H1 (cell line): ENCODE results near the gene GABRE. TPM values are rescaled to one million over a fixed set of nuclear protein-coding genes. Genes with fewer than 3 reads are reported as not detected.

ENCODE experiments used
- CTCF ChIA-PET: fragments of 300-600 bp; sonication (Branson Sonifier 250); formaldehyde crosslinking; loops from one replicate; lab custom pipeline; 2021; ENCODE audit not compliant: partially characterized antibody; lab: Charles Lee
- POLR2A ChIA-PET: fragments of 300-600 bp; sonication (Branson Sonifier 250); formaldehyde crosslinking; loops from one replicate; lab custom pipeline; 2021; ENCODE audit warnings: inconsistent platforms; ENCODE audit not compliant: partially characterized antibody; lab: Charles Lee
- DNase-seq, 2 experiments: peaks; one replicate each; pipeline versions ENCODE4 v3.0.0 to v3.0.0-alpha.2; 2010 to 2022; ENCODE audit warnings: low spot score in 2 of 2, low read depth in 1 of 2, mixed read lengths in 1 of 2
- FAIRE-seq: peaks from 2 replicates; lab custom pipeline; 2011; peaks lifted over from hg19 to GRCh38; lab: Jason Lieb, UNC
- H2AFZ ChIP-seq: 2 replicates; pipeline ENCODE4 v1.8.1; 2012; ENCODE audit warnings: low read length, inconsistent platforms
- H2AK5ac ChIP-seq: 2 replicates; pipeline ENCODE4 v1.6.1; 2013; ENCODE audit warnings: low read depth, low read length
- H2BK120ac ChIP-seq: replicated peaks from 2 replicates; pipeline ENCODE3; 2013; ENCODE audit warnings: low read depth, low read length, inconsistent platforms
- H2BK12ac ChIP-seq: 2 replicates; pipeline ENCODE4 v1.6.1; 2013; ENCODE audit warnings: low read depth, low read length
- H2BK15ac ChIP-seq: 2 replicates; pipeline ENCODE4 v1.6.1; 2013; ENCODE audit warnings: low read length
- H2BK20ac ChIP-seq: 2 replicates; pipeline ENCODE4 v1.6.1; 2013; ENCODE audit warnings: low read length
- H2BK5ac ChIP-seq: 2 replicates; pipeline ENCODE4 v1.6.1; 2013; ENCODE audit warnings: low read depth, low read length
- H3K14ac ChIP-seq: 2 replicates; pipeline ENCODE4 v1.6.1; 2013; ENCODE audit warnings: inconsistent platforms; ENCODE audit not compliant: insufficient read length
- H3K18ac ChIP-seq: 2 replicates; pipeline ENCODE4 v1.6.1; 2013; ENCODE audit warnings: low read length; ENCODE audit errors: extremely low read depth
- H3K23ac ChIP-seq: 2 replicates; pipeline ENCODE4 v1.6.1; 2013; ENCODE audit warnings: inconsistent platforms; ENCODE audit not compliant: insufficient read length
- H3K23me2 ChIP-seq: 2 replicates; pipeline ENCODE4 v1.6.1; 2013; ENCODE audit warnings: low read depth, low read length
- H3K27ac ChIP-seq: 2 replicates; pipeline ENCODE4 v1.6.1; 2011; ENCODE audit warnings: low read depth, low read length, inconsistent platforms
- H3K27me3 ChIP-seq, 4 experiments: replicated peaks in 1 of 4; 1 replicate in 1 of 4; 2 replicates in 3 of 4; pipeline versions ENCODE4 v1.6.1 to v1.8.1; 2011 to 2013; ENCODE audit warnings: low read length in 3 of 4, mild to moderate bottlenecking in 3 of 4, inconsistent platforms in 2 of 4, mixed read lengths in 2 of 4, moderate library complexity in 1 of 4; ENCODE audit not compliant: control insufficient read depth in 3 of 4, insufficient read depth in 3 of 4; ENCODE audit errors: extremely low read depth in 1 of 4
- H3K36me3 ChIP-seq, 4 experiments: 2 replicates each; pipeline versions ENCODE4 v1.6.1 to v1.8.1; 2011 to 2013; ENCODE audit warnings: mild to moderate bottlenecking in 4 of 4, low read length in 3 of 4, moderate library complexity in 2 of 4, control low read depth in 1 of 4, inconsistent platforms in 1 of 4; ENCODE audit not compliant: insufficient read depth in 4 of 4, control insufficient read depth in 2 of 4
- H3K4ac ChIP-seq: replicated peaks from 2 replicates; pipeline ENCODE3; 2013; ENCODE audit warnings: low read length, low read depth, mixed read lengths, inconsistent platforms; ENCODE audit not compliant: insufficient read length
- H3K4me1 ChIP-seq, 4 experiments: replicated peaks in 1 of 4; 1 replicate in 1 of 4; 2 replicates in 3 of 4; pipeline versions ENCODE4 v1.6.1 to v1.8.1; 2011 to 2013; ENCODE audit warnings: low read length in 3 of 4, inconsistent platforms in 2 of 4, mixed read lengths in 1 of 4; ENCODE audit not compliant: insufficient read depth in 4 of 4, control insufficient read depth in 3 of 4
- H3K4me2 ChIP-seq, 2 experiments: 2 replicates each; pipeline versions ENCODE4 v1.6.1 to v1.8.1; 2011 to 2013; ENCODE audit warnings: low read depth in 2 of 2, low read length in 2 of 2, control low read depth in 1 of 2, inconsistent platforms in 1 of 2, mild to moderate bottlenecking in 1 of 2; ENCODE audit not compliant: insufficient read depth in 1 of 2
- H3K4me3 ChIP-seq, 4 experiments: fragments of 200-600, 300-600 bp in 1 of 4; sonication (generic), shearing (Covaris generic), sonication (Bioruptor Twin) in 1 of 4; 2 replicates each; pipeline versions ENCODE4 v1.5.1 to v1.8.1; 2011 to 2016; ENCODE audit warnings: low read length in 4 of 4, low read depth in 3 of 4, control low read depth in 2 of 4, inconsistent platforms in 2 of 4, mild to moderate bottlenecking in 2 of 4, mixed read lengths in 1 of 4, moderate library complexity in 1 of 4; ENCODE audit not compliant: insufficient read depth in 2 of 4; ENCODE audit errors: extremely low read depth in 1 of 4
- H3K56ac ChIP-seq: replicated peaks from 2 replicates; pipeline ENCODE3; 2013; ENCODE audit warnings: low read depth, mild to moderate bottlenecking, mixed read lengths, low read length, inconsistent platforms; ENCODE audit not compliant: insufficient read length
- H3K79me1 ChIP-seq: 2 replicates; pipeline ENCODE4 v1.6.1; 2013; ENCODE audit warnings: low read depth, low read length, control low read depth
- H3K79me2 ChIP-seq, 2 experiments: 2 replicates each; pipeline versions ENCODE4 v1.6.1 to v1.8.1; 2012 to 2013; ENCODE audit warnings: low read length in 2 of 2, mild to moderate bottlenecking in 2 of 2, inconsistent platforms in 1 of 2; ENCODE audit not compliant: insufficient read depth in 2 of 2, control insufficient read depth in 1 of 2
- H3K9ac ChIP-seq, 4 experiments: replicated peaks in 1 of 4; 1 replicate in 1 of 4; 2 replicates in 3 of 4; pipeline versions ENCODE4 v1.6.1 to v1.8.1; 2011 to 2013; ENCODE audit warnings: low read depth in 3 of 4, low read length in 3 of 4, control low read depth in 2 of 4, mild to moderate bottlenecking in 2 of 4, moderate library complexity in 2 of 4, inconsistent platforms in 1 of 4; ENCODE audit errors: extremely low read depth in 1 of 4
- H3K9me3 ChIP-seq, 2 experiments: 2 replicates each; pipeline versions ENCODE4 v1.6.1 to v1.8.1; 2012 to 2013; ENCODE audit warnings: mild to moderate bottlenecking in 2 of 2, moderate library complexity in 2 of 2, control low read depth in 1 of 2, inconsistent platforms in 1 of 2, low read depth in 1 of 2, low read length in 1 of 2, mixed read lengths in 1 of 2; ENCODE audit not compliant: insufficient read depth in 2 of 2
- H4K20me1 ChIP-seq, 2 experiments: replicated peaks in 1 of 2; 2 replicates each; pipeline versions ENCODE3 to v1.8.1; 2011 to 2013; ENCODE audit warnings: inconsistent platforms in 2 of 2, low read length in 2 of 2, mild to moderate bottlenecking in 1 of 2; ENCODE audit not compliant: insufficient read depth in 2 of 2, control insufficient read depth in 1 of 2
- H4K5ac ChIP-seq: 2 replicates; pipeline ENCODE4 v1.6.1; 2013; ENCODE audit warnings: low read length, low read depth, mixed read lengths, inconsistent platforms; ENCODE audit not compliant: insufficient read length
- H4K8ac ChIP-seq: 2 replicates; pipeline ENCODE4 v1.8.0; 2013; ENCODE audit warnings: mild to moderate bottlenecking, moderate library complexity, low read length, inconsistent platforms; ENCODE audit not compliant: insufficient read depth; ENCODE audit errors: extremely low read depth
- H4K91ac ChIP-seq: replicated peaks from 2 replicates; pipeline ENCODE3; 2013; ENCODE audit warnings: low read length, mixed read lengths, inconsistent platforms; ENCODE audit not compliant: insufficient read length
- BCL11A ChIP-seq, 2 experiments: IDR thresholded peaks; one replicate each; pipeline ENCODE4 v1.6.1; 2011; ENCODE audit warnings: low read depth in 2 of 2, low read length in 2 of 2, mild to moderate bottlenecking in 2 of 2
- EGR1 ChIP-seq: IDR thresholded peaks from 2 replicates; pipeline ENCODE4 v1.6.1; 2011; ENCODE audit warnings: low read depth, low read length, borderline replicate concordance
- GTF2F1 ChIP-seq: IDR thresholded peaks from 2 replicates; pipeline ENCODE4 v1.6.1; 2012; ENCODE audit warnings: low read depth, low read length, improper control_type of control experiment, borderline replicate concordance
- HDAC2 ChIP-seq, 2 experiments: fragments of 300-600 bp in 1 of 2; sonication (generic) in 1 of 2; IDR thresholded peaks; 2 replicates each; pipeline ENCODE4 v1.6.1; 2011 to 2012; ENCODE audit warnings: low read depth in 2 of 2, low read length in 2 of 2, mild to moderate bottlenecking in 2 of 2, moderate library complexity in 2 of 2, borderline replicate concordance in 1 of 2, inconsistent platforms in 1 of 2
- KDM5A ChIP-seq: fragments of 200-600 bp; IDR thresholded peaks from 2 replicates; pipeline ENCODE4 v1.7.1; 2012; ENCODE audit warnings: mild to moderate bottlenecking, low read length, inconsistent platforms, mixed read lengths
- NANOG ChIP-seq: IDR thresholded peaks from 2 replicates; pipeline ENCODE4 v1.6.1; 2011; ENCODE audit warnings: low read length, low read depth, mild to moderate bottlenecking, inconsistent platforms; ENCODE audit not compliant: insufficient read depth, poor library complexity, severe bottlenecking
- NRF1 ChIP-seq: IDR thresholded peaks from 2 replicates; pipeline ENCODE4 v1.6.1; 2011; ENCODE audit warnings: mild to moderate bottlenecking, low read depth, low read length, improper control_type of control experiment
- PHF8 ChIP-seq: fragments of 200-600 bp; sonication (generic); conservative IDR thresholded peaks from 2 replicates; pipeline ENCODE4 v1.7.1; 2012; ENCODE audit warnings: low read depth, mild to moderate bottlenecking, inconsistent platforms, low read length, moderate library complexity
- RAD21 ChIP-seq, 2 experiments: IDR thresholded peaks in 1 of 2; conservative IDR thresholded peaks in 1 of 2; 2 replicates each; pipeline ENCODE4 v1.6.1; 2011; ENCODE audit warnings: low read depth in 2 of 2, low read length in 2 of 2, improper control_type of control experiment in 1 of 2, inconsistent platforms in 1 of 2, mild to moderate bottlenecking in 1 of 2, moderate library complexity in 1 of 2
- SIN3A ChIP-seq, 2 experiments: IDR thresholded peaks in 1 of 2; conservative IDR thresholded peaks in 1 of 2; 2 replicates each; pipeline ENCODE4 v1.6.1; 2011 to 2012; ENCODE audit warnings: low read length in 2 of 2, improper control_type of control experiment in 1 of 2, low read depth in 1 of 2, mild to moderate bottlenecking in 1 of 2
- SRF ChIP-seq: IDR thresholded peaks from 2 replicates; pipeline ENCODE4 v1.6.1; 2011; ENCODE audit warnings: mild to moderate bottlenecking, low read depth, low read length, moderate library complexity
- USF2 ChIP-seq: IDR thresholded peaks from 2 replicates; pipeline ENCODE4 v1.6.1; 2011; ENCODE audit warnings: low read length, improper control_type of control experiment
- WGBS, 2 experiments: shearing (Covaris generic) in 1 of 2; methylation state at CpG; one replicate each; pipeline versions ENCODE4 v1.1.6 to v1.1.7; 2013 to 2015; ENCODE audit warnings: low lambda C conversion rate in 2 of 2, mixed read lengths in 2 of 2, inconsistent platforms in 1 of 2, low coverage in 1 of 2, missing lambda C conversion rate in 1 of 2; ENCODE audit not compliant: insufficient replicate concordance in 2 of 2, insufficient coverage in 1 of 2, insufficient read length in 1 of 2; ENCODE audit errors: extremely low coverage in 1 of 2, missing lambda C conversion rate in 1 of 2; 5-methylcytosine and 5-hydroxymethylcytosine counted together
- polyA plus RNA-seq, 7 experiments: library from polyadenylated mRNA; depleted of rRNA in 3 of 7; stranded (reverse) in 5 of 7; unstranded in 2 of 7; fragments of >200 nt in 5 of 7; fragments of 200-250 nt in 2 of 7; gene quantifications; 1 replicate in 5 of 7; 2 replicates in 1 of 7; 4 replicates in 1 of 7; pipeline versions ENCODE4 v1.2.1 to v1.2.3, GENCODE V29; 2011 to 2013; ENCODE audit warnings: missing spikeins in 2 of 7, mixed read lengths in 2 of 7
- total RNA-seq: library from RNA; stranded (reverse); fragmentation: NEBNext Ultra II Directional; extraction: Animal tissue kit (Norgen Biotek cat#: 25700); gene quantifications from 2 replicates; pipeline ENCODE4 v1.2.1, GENCODE V29; 2021

GABRE gene
- total and polyA plus RNA-seq, 2 of the 8 experiments (the other 6 are each of a cell fraction or from before 2014, with no cell fraction given) = 5.5 to 7.0 TPM

DNA sequence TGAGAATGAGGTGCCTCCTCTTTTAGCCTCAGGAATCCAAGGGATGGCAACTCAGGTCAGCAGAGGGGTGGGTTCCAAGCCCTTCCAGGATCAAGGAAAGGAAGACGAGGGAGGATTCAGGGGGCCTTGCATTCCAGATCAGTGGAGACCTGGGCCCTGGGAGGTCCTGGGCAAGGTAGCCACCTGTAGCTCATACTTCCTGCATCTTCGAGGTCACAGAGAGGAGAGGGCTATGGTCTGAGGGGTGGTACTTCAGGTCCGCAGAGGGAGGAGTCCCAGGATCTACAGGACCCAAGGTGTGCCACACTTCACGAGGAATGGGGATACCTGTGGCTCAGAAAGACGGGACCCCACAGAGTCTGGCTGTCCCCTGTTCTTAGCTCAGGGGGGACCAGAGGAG is 52.6 kb downstream of the GABRE start:
- H2BK5ac ChIP-seq = no peak overlapping the region
- ChIA-PET CTCF (interaction anchor here (0.7 kb wide), 1 partner anchor 69 kb away, joined by 3 read pairs; no protein-coding TSS in a partner anchor), POLR2A (no interaction called here)
- H4K8ac ChIP-seq = no peak overlapping the region
- H3K4ac ChIP-seq = no peak overlapping the region
- no peak for DNase-seq
- H3K79me2 ChIP-seq = no peaks in the 10 kb centered on the region
- no peak overlapping the region for H4K91ac ChIP-seq
- no peak overlapping the region for H3K18ac ChIP-seq
- no peak overlapping the region for H3K56ac ChIP-seq
- H2BK12ac ChIP-seq = no peak overlapping the region
- 100% methylated on average over 1 of the region's 5 CpGs; no CpG with 5 or more reads in 1 of the 2 experiments for WGBS, 2 experiments
- H3K27me3 ChIP-seq = no peaks in the 10 kb centered on the region
- H2BK120ac ChIP-seq = no peak overlapping the region
- no peaks in the 10 kb centered on the region for H4K20me1 ChIP-seq
- H2AFZ ChIP-seq = no peak overlapping the region
- no peak overlapping the region for H3K4me2 ChIP-seq
- H3K27ac ChIP-seq = no peak overlapping the region
- no peak overlapping the region for H3K4me3 ChIP-seq
- FAIRE-seq = no peak
- no peak overlapping the region for H3K14ac ChIP-seq
- no peaks in the 10 kb centered on the region for H3K23me2 ChIP-seq
- H3K9me3 ChIP-seq = no peaks in the 10 kb centered on the region
- H3K79me1 ChIP-seq = no peaks in the 10 kb centered on the region
- H2BK20ac ChIP-seq = no peak overlapping the region
- no peaks in the 10 kb centered on the region for H3K36me3 ChIP-seq
- no peak overlapping the region for H4K5ac ChIP-seq
- H3K23ac ChIP-seq = no peak overlapping the region
- H2AK5ac ChIP-seq = no peak overlapping the region
- peaks cover 0 to 3% (median 0%) of the 10 kb centered on the region in 4 experiments; a peak in 1 of 7 replicates for H3K4me1 ChIP-seq
- H2BK15ac ChIP-seq = no peak overlapping the region
- no peak overlapping the region for H3K9ac ChIP-seq
- TF ChIP-seq NANOG = no peak
- TF ChIP-seq SRF = no peak
- no peak for TF ChIP-seq KDM5A
- TF ChIP-seq GTF2F1 = no peak
- no peak for TF ChIP-seq RAD21 (IDR thresholded peaks at IDR 0.05 in 1 of 2, conservative IDR thresholded peaks at IDR 0.05 in 1 of 2; ENCODE audit: low read depth in 2 of 2, low read length in 2 of 2)
- no peak for TF ChIP-seq HDAC2 (IDR thresholded peaks at IDR 0.05; ENCODE audit: borderline replicate concordance in 1 of 2, low read depth in 2 of 2, low read length in 2 of 2)
- TF ChIP-seq EGR1 = no peak
- TF ChIP-seq BCL11A (IDR thresholded peaks at IDR 0.05; ENCODE audit: low read depth in 2 of 2, low read length in 2 of 2) = no peak
- TF ChIP-seq USF2 = no peak
- TF ChIP-seq SIN3A (conservative IDR thresholded peaks at IDR 0.05 in 1 of 2, IDR thresholded peaks at IDR 0.05 in 1 of 2; ENCODE audit: low read depth in 1 of 2, low read length in 2 of 2) = no peak
- no peak for TF ChIP-seq PHF8
- no peak for TF ChIP-seq NRF1
